ENCODE data around the gene ISG20.
"Not testable (repeated sequence)": the region's sequence is repeated elsewhere in the genome, so short reads cannot be mapped to it uniquely, and the experiment has no call there.

ISG20 gene

DNA sequence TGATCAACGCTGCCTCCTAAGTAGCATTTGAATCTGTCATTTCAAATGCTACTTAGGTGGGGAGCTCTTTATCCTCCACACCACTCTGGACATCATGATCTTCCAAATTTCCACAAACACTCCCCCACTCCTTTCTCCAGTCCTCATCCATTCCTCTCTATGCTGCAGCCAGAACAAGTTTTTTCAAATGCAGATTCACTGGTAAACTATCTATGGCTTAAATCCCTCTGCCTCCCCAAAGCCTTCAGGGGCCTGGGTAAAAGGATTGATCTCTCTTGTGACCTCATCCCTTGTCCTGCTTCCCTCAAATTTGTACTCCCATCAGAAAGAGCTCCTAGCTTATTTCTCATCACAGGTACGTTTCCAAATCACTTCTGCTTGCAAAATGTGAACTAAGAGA is 19.0 kb upstream of the ISG20 start:
- DNase-seq = no peak

DNA sequence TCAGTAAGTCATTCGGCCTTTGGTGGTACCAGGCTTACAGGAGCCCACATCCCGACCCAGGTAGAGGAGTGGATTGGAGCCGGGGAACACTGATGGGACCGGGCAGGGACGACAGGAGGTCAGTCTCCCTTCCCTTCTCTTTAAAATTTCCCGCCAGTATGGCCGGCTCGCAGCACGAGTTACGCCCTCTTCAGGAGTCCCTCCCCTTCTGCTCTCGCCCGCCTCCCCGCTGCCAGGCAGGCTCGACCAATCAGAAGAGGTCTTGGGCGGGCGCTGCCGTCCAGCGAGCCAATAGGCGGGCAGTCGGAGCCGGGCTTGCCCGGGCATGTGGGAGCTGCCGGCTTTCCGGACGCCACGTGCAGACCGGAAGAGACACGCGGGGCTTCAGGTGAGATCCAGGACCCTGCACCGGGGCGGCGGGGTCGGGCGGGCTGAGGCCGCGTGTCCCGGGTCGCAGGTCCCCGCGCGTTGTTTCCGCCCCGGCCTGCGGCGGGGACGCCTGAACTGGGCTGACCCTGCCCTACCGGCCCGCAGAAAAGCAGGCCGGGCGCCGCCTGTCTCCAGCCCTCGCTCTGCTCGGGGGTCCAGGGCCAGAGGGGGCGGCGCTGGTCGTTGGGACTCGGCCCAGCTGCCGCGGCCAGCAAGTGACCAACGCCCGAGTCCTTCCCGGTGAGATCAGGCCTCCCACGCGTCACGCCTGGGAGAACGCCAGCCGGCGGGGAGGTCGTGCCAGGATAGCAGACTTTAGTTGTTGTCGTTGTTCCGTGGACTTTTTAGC is 17.6 kb upstream of the ISG20 start, which contains the start of gene AEN:
Gene AEN, plus strand, starts transcription at position 346 of the 778 bp plus-strand sequence. CDS start 4,870 bp downstream, outside the sequence.
- DNase-seq = peak; percentile 94

- no peak for DNase-seq
Observed at GRCh38 chr15:88621789-88622604, 16.8 kb upstream of the ISG20 start.

GRCh38 chr15:88622605-88622975 is 16.2 kb upstream of the ISG20 start:
- no peak for DNase-seq

- no peak for DNase-seq
Observed at GRCh38 chr15:88623061-88623460, 15.8 kb upstream of the ISG20 start.

DNA sequence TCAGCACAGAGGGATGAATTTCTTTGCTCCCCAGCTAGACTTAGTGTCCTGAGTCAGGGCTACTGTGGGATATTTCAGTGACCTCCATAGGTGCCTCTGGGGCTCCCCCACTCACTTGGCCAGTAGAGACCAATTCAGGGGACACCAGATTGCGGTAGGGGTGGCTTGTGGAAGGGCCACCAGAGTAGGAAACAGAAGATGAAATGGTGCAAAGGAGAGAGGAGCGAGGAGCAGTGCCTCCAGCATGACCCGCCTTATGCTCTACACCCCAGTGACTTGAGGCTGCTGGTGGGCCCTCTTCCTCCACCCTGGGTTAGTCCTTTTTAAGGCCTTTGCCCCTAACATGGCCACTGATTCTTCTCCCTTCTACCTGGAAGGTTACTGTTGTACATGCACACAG is 15.2 kb upstream of the ISG20 start:
- no peak for DNase-seq

GRCh38 chr15:88624156-88624970 is 14.5 kb upstream of the ISG20 start:
- no peak for DNase-seq

DNA sequence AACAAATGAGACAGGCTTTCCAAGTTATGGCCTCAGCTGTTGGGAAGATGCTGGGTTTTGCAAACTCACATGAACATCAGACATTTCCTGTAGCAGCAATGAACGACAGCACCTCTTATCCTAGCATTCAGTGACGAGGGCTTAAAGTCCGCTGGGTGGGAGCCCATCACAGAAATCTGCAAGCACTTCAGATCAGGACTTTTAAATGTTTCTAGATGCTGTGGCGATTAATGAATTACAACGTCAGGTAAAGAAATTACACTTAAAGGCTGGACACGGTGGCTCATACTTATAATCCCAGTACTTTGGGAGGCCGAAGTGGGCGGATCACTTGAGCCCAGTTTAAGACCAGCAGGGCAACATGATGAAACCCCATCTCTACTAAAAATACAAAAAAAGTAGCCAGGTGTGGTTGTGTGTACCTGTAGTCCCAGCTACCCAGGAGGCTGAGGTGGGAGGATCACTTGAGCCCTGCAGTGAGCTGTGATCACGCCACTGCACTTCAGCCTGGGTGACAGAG is 13.8 kb upstream of the ISG20 start:
- DNase-seq = no peak

GRCh38 chr15:88625943-88626741 is 12.7 kb upstream of the ISG20 start:
- DNase-seq = no peak

DNA sequence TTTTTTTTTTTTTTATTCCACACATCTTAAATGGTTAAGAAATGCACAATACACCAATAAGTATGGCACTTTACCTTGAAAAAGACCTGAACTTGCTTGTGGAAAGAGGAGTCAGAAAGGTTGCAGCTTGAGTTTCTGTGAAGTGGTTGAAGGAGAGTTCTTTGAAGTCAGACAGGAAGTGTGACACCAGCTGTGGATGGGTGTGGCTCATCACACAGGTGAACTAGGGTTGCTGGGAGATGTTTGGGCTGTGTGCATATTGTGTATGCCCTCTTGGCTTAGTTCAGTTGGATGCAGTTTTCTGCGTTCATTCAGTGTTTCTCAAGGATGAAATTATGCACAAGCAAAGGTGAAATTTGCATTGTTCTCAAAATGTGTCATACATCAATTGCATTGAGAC is 11.4 kb upstream of the ISG20 start:
- no peak for DNase-seq

GRCh38 chr15:88628018-88628654 is 10.7 kb upstream of the ISG20 start:
- DNase-seq = no peak

DNA sequence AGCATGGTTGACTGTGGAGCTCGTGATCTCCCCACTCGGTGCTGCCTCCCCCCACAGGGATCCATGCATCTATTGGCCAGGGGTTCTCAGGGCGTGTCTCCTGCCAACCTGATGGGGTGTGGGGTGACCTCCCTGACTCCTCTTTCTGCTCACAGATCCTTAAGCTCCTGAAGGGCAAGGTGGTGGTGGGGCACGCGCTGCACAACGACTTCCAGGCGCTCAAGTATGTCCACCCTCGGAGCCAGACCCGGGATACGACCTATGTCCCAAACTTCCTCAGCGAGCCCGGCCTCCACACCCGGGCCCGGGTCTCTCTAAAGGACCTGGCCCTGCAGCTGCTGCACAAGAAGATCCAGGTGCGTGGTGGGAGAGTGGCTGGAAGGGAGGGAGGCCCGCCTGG is 9.7 kb upstream of the ISG20 start:
- DNase-seq = no peak

DNA sequence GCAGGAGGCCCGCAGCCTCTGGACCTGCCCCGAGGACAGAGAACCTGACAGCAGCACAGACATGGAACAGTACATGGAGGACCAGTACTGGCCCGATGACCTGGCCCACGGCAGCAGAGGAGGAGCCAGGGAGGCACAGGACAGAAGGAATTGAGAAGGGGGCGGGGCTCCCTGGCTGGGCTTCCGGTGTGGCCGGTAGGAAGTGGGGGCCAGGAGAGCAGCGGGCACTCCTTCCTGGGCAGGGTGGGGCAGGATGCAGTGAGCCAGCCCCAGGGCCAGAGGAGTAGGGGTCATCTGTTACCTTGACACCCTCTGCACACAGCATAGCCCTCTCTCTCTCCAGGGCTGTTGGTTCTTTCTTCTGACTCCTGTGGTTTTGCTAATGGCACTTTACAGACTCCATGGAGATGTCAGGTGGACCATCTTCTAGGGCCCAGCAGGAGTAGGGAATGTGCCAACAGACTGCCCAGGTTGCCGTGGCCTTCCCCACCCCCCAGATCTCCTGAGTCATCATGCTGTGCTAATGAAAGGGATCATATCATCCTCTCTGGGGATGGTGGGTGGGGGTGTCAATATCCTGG is 8.6 kb upstream of the ISG20 start:
- no peak for DNase-seq

DNA sequence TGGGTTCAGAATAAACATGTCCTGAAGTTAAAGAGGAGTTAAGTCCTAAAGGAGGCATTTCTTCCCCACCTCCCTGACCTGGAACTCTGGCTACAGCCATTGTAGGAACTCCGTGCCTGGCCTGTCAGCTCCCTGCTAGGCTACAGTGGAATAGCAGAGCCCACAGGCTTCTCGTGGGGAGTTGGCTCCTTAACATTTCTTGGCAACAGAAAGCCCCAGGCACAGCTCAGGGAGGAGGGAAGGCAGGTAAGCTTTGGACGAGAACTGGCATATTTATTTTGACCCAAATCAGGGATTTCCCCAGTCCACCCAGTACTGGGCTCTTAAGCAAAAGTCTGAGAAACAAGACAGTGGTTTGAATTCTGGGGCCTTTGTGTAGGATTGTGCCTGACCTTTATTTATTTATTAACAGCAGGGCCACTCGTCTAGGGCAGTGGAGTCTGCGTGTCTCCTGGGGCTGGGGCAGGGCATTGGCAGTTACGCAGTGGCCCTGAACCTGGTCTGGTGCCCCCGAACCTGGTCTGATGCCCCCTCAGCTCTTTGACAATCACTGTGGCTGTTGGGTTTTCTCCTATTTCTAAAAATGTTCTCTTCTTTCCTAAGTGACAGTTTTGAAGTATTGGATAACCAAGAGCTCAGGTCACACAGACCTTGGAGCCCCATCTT is 7.9 kb upstream of the ISG20 start:
- DNase-seq = no peak

DNA sequence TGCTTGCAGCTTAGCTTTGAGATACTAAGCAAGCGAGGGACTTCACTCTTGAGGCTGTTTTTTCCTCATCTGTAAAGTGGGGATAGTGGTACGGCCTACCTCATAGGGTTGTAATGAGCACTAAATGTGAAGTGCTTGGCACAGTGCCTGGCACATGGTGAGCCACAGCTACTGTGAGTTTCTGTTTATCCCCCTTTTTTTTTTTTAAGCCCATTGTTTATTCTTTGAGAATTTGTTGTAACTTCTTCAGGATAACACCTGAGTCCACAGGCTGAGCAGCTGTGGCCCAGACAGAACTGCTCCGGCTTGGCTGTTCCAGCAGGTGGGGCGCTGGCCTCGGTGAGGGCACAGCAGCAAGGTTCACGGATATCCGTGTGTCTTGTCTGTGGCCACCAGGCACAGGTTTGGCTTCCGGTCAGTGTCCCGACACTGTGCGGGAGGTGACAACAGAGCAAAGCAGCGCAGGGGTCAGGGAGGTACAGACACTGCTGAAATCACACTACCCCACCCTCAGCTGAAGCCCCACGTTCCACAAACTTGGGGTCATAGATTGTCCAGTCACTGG is 7.3 kb upstream of the ISG20 start:
- DNase-seq = peak; percentile 40

DNA sequence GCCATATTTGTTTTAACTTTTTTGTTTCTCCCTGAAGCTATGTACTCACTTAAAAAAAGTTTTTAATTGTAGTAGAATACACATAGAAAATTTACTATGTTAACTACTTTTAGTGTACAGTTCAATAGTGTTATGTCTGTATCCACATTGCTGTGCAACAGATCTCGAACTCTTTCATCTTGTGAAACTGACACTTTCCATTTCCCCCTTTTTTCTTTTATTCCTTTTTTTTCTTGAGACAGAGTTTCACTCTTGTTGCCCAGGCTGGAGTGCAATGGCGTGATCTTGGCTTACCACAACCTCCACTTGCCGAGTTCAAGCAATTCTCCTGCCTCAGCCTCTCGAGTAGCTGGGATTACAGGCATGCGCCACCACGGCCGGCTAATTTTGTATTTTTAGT is 6.0 kb upstream of the ISG20 start:
- DNase-seq = not testable (repeated sequence)

DNA sequence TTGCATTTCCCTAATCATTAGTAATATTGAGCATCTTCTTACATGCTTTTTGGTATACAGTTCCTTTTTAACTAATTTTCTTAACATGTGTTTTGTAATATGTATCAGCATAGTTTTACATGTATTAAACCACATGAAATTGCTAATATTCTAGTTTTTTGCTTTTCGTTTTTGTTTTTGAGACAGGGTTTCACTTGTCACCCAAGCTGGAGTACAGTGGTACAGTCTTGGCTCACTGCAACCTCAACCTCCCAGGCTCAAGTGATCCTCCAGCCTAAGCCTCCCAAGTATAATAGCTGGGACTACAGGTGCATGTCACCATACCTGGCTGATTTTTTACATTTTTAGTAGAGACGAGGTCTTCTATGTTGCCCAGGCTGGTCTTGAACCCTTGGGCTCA is 4.4 kb upstream of the ISG20 start:
- DNase-seq = no peak

DNA sequence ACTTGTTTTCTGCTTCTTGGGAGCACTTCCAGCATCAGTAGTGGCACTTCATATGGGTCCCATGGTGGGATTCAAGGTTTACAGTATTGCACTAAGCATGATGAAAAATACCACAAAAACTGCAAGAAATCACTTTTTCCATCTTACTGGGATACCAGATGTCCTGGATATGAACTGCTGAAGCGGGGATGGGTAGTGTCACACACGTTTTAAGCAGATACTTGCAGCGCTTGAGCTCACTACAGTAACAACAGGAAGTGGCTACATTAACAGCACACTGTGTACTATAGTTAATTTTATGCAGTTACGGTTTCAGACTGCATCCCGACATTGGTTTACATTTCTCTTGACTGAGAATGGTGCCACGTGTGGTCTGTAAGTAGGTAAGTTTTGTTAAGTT is 3.5 kb upstream of the ISG20 start:
- no peak for DNase-seq

DNA sequence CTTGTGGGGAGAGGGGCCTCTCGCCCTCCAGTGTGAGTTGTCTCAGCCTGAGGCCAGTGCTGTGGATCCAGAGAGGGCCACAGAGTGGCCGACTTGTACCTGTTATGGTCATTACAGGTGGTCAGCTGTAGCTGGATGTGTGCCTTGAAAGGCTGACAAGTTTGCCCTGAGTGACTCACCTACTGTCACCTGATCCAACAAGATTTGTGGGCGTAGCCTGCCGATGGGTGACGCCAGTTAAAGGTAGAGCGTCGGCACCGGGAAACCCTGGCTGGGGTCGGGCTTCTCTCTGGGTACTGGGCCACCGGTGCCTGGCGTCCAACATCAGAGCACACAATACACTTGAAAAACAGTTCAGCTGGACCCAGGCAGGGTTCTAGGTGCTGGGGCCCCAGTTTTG is 2.8 kb upstream of the ISG20 start:
- no peak for DNase-seq

DNA sequence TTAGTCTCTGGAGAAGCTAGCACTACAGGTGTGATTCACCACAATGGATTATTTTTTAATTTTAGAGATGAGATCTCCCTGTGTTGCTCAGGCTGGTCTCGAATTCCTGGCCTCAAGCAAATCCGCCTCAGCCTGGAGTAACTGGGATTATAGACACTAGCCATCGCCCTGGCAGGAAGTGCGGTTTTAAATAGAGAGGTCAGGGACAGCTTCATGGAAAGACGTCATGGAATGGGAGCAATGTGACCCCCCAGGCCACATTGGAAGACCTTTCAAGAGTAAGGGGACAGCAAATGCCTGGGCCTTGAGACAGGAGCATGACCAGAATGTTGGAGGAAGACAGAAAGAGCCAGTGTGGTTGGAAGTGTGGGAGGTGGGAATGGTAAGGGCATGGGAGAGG is 2.2 kb upstream of the ISG20 start:
- DNase-seq = no peak

DNA sequence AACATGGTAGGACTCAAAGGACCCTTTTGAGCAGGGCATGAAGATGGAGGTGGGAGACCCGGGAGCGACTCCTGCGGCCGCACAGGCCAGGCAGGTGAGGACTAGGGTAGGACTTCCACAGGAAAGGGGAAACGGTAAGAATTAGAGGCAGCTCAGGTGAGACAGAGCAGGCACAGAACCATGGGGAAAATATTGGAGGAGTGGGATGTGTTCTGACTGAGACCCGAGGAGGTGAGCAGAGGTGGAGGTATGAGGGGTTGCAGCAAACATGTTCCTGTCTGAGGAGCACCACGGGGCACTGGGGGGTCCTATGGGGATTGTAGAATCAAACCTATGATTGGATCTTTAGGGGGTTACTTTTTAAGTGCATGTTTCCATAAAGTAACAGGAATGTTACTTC is 1.4 kb upstream of the ISG20 start:
- DNase-seq = no peak
